Left ventricle myocardium inferior (tissue), 1 donor: ENCODE results near the gene RUFY3. TPM values are rescaled to one million over a fixed set of nuclear protein-coding genes. Genes with fewer than 3 reads are reported as not detected.

Experiments used
- DNase-seq: peaks from one replicate; pipeline ENCODE4 v3.0.0-alpha.2; 2020
- H3K27ac ChIP-seq: fragments of 200-600 bp; replicated peaks from 2 replicates; pipeline ENCODE4 v1.8.0; 2021
- H3K27me3 ChIP-seq: fragments of 200-600 bp; 2 replicates; pipeline ENCODE4 v1.8.0; 2021; ENCODE audit warnings: low read depth
- H3K36me3 ChIP-seq: fragments of 200-600 bp; 2 replicates; pipeline ENCODE4 v1.8.0; 2021
- H3K4me1 ChIP-seq: fragments of 200-600 bp; 2 replicates; pipeline ENCODE4 v1.8.0; 2021
- H3K4me3 ChIP-seq: fragments of 200-600 bp; 2 replicates; pipeline ENCODE4 v1.8.0; 2021; ENCODE audit warnings: mild to moderate bottlenecking, moderate library complexity
- H3K9me3 ChIP-seq: fragments of 200-600 bp; replicated peaks from 2 replicates; pipeline ENCODE4 v1.8.0; 2021
- intact Hi-C: fragments of 100-400 bp; cut with micrococcal nuclease; formaldehyde crosslinking; loops from one replicate; pipeline ENCODE4 v1.11.0; 2022
- total RNA-seq: library from RNA; stranded (reverse); fragmentation: NEBNext Ultra II Directional; extraction: Animal tissue kit (Norgen Biotek cat#: 25700); gene quantifications from one replicate; pipeline ENCODE4 v1.2.1, GENCODE V29; 2021
- TF ChIP-seq, protein P1 (sequence below): fragments of 200-600 bp; IDR thresholded peaks from 2 replicates; pipeline ENCODE4 v1.8.0; 2021; ENCODE audit warnings: antibody characterized with exemption, mild to moderate bottlenecking, borderline replicate concordance
- donor health status: DM: no; HTN: yes; CAD: no; lungs with severe emphysema.

The RUFY3 gene
- total RNA-seq, 1 donor from 2014 or later, result 20.5 TPM

DNA sequence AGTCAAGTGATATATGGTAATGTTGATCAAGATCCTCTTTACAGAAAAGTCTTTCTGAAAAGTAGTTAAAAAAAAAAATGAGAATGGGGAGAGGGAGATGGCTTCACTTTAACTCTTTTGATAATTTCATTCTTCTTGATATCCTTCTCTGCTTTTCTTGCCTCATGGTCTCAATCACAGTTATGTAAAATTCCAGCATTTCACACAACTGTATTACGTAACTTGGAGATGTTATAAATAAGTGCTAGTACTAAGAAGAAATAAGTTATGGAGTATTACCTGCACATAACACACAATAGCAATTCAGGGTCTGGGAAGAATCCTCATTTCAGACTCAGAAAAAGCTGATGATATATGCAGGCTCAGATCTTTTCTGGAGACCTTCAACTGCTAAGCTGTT lies 22.0 kb downstream of the RUFY3 start:
- Histone ChIP-seq H3K9me3 (no peaks in the 10 kb centered on the region), H3K4me1 (peaks cover 41% of the 10 kb centered on the region), H3K4me3 (no peak overlapping the region), H3K36me3 (peaks cover 8% of the 10 kb centered on the region), H3K27me3 (no peaks in the 10 kb centered on the region), H3K27ac (no peak overlapping the region)
- DNase-seq, result no peak
- intact Hi-C loops, result no loop called here
- TF ChIP-seq, protein P1, sequence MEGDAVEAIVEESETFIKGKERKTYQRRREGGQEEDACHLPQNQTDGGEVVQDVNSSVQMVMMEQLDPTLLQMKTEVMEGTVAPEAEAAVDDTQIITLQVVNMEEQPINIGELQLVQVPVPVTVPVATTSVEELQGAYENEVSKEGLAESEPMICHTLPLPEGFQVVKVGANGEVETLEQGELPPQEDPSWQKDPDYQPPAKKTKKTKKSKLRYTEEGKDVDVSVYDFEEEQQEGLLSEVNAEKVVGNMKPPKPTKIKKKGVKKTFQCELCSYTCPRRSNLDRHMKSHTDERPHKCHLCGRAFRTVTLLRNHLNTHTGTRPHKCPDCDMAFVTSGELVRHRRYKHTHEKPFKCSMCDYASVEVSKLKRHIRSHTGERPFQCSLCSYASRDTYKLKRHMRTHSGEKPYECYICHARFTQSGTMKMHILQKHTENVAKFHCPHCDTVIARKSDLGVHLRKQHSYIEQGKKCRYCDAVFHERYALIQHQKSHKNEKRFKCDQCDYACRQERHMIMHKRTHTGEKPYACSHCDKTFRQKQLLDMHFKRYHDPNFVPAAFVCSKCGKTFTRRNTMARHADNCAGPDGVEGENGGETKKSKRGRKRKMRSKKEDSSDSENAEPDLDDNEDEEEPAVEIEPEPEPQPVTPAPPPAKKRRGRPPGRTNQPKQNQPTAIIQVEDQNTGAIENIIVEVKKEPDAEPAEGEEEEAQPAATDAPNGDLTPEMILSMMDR, result no peak

DNA sequence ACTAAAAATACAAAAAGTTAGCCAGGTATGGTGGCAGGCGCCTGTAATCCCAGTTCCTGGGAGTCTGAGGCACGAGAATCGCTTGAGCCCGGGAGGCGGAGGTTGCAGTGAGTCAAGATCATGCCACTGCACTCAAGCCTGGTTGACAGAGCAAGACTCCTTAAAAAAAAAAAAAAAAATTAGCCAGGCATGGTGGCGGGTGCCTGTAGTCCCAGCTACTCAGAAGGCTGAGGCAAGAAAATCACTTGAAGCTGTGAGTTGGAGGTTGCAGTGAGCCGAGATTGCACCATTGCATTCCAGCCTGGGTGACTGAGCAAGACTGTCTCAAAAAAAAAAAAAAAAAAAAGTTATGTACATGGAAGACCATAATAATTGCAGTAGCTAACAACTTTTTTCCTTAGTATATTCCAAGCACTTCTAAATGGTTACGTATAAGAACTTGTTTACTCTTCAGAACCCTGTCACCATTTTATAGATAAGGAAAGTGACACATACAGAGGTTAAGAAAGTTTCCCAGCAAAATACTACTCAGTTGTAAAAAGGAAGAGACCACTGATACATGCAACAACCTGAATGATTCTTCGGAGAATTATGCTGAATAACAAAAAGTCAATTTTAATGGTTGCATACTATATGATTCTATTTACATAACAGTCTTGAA lies 24.5 kb downstream of the RUFY3 start:
- Histone ChIP-seq H3K4me1 (peaks cover 29% of the 10 kb centered on the region), H3K27me3 (no peaks in the 10 kb centered on the region), H3K36me3 (peaks cover 8% of the 10 kb centered on the region), H3K4me3 (no peak overlapping the region), H3K27ac (no peak overlapping the region), H3K9me3 (no peaks in the 10 kb centered on the region)
- intact Hi-C loops, result no loop called here
- TF ChIP-seq, protein P1, result no peak
- no peak for DNase-seq

DNA sequence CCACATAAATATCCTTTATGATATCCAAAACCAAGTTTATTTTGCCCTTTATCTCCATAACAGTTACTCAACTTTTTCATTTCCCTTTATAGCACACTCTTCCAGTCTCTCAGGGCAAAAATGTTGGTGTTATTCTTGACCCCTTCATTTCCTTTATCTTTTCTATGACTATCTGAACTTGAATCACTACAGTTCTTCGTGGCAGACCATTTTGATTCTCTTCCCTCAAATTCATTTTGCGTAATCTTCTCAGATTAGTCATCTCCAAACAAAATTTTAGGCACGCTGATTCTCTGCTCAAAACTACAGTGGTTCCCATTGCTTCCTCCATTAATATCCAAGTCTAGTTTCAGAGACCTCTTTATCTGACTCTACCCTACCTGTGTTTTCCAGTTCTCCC lies 26.1 kb downstream of the RUFY3 start:
- H3K4me3 ChIP-seq, result no peak overlapping the region
- TF ChIP-seq, protein P1, result no peak
- no peaks in the 10 kb centered on the region for H3K9me3 ChIP-seq
- intact Hi-C loops, result no loop called here
- no peaks in the 10 kb centered on the region for H3K27me3 ChIP-seq
- DNase-seq, result no peak
- peaks cover 20% of the 10 kb centered on the region for H3K4me1 ChIP-seq
- H3K27ac ChIP-seq, result no peak overlapping the region
- peaks cover 8% of the 10 kb centered on the region for H3K36me3 ChIP-seq

DNA sequence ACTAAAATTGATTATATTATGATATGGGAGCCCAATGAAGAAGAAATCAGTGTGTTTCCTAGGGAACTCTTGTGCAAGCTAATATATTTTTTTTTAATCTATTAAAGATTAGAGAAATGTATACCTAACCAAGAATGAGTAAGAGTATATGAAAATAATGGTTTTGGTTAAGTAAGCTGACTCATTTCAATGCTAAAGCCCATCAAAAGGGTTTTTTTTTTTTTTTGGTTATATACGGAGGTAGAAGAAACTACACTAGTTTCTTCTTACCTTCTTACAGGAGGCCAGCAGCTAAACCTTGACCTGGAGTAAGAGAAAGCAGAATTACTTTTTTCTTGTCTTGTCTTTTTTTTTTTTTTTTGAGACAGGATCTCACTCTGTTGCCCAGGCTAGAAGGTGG lies 27.5 kb downstream of the RUFY3 start:
- DNase-seq, result no peak
- TF ChIP-seq, protein P1, result no peak
- H3K27me3 ChIP-seq, result no peaks in the 10 kb centered on the region
- H3K9me3 ChIP-seq, result no peaks in the 10 kb centered on the region
- intact Hi-C loops, result no loop called here
- no peak overlapping the region for H3K4me3 ChIP-seq
- H3K27ac ChIP-seq, result no peak overlapping the region
- H3K4me1 ChIP-seq, result peaks cover 21% of the 10 kb centered on the region
- peaks cover 8% of the 10 kb centered on the region for H3K36me3 ChIP-seq

DNA sequence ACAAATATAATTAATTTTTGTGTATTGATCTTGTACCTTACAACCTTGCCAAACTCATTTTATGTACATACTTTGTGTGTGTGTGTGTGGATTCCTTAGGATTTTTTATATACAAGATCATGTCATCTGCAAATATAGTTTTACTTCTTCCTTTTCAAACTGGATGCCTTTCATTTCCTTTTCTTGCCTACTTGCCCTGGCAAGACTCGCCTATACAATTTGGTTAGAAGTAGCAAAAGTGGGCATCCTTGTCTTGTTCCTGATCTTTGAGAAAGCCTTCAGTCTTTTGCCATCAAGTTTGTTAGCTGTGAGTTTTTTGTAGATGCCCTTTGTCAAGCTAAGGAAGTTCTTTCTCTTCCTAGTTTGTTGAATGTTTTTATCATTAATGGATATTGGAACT lies 30.5 kb downstream of the RUFY3 start:
- Histone ChIP-seq H3K27ac (no peak overlapping the region), H3K4me1 (peaks cover 14% of the 10 kb centered on the region), H3K9me3 (no peaks in the 10 kb centered on the region), H3K36me3 (peaks cover 8% of the 10 kb centered on the region), H3K4me3 (no peak overlapping the region), H3K27me3 (no peaks in the 10 kb centered on the region)
- DNase-seq, result no peak
- intact Hi-C loops, result no loop called here
- TF ChIP-seq, protein P1, result no peak

DNA sequence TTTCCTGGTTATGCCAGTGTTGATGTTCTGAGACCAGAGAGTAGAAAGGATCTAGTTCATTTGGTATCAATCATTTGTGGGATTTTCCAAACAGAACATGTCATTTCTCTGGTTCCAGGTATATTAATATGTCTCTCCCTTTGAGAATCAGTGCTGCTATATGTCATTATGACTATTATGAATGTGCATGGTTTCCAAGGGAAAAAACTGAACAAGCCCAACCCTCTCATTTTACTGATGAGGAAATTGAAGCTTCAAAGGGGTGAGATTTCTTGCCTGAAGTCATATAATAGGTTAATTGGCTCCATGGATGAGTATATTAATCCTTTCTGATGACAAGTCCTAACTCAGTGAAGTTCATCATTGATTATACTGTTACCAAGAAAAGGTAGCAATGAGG lies 31.9 kb downstream of the RUFY3 start:
- no peak for DNase-seq
- H3K27me3 ChIP-seq, result no peaks in the 10 kb centered on the region
- no peak overlapping the region for H3K27ac ChIP-seq
- no peaks in the 10 kb centered on the region for H3K9me3 ChIP-seq
- intact Hi-C loops, result no loop called here
- no peak overlapping the region for H3K4me3 ChIP-seq
- TF ChIP-seq, protein P1, result no peak
- H3K4me1 ChIP-seq, result peaks cover 15% of the 10 kb centered on the region
- H3K36me3 ChIP-seq, result peaks cover 5% of the 10 kb centered on the region
